Diencephalon (tissue), 1 donor: ENCODE data around the gene WSB2. TPM values are rescaled to one million over a fixed set of nuclear protein-coding genes. Genes with fewer than 3 reads are reported as not detected.

Experiments used
- small RNA-seq: library from RNA; depleted of rRNA; stranded (forward); fragments of <200 nt; gene quantifications from one replicate; pipeline ENCODE3, GENCODE V24; 2014
- total RNA-seq: library from RNA; depleted of rRNA; stranded (reverse); fragments of >200 nt; gene quantifications from one replicate; pipeline ENCODE4 v1.2.3, GENCODE V29; 2014

Gene WSB2
- total RNA-seq, result 322 TPM

GRCh38 chr12:118061011-118061872, at the start of gene WSB2:
TSS of gene WSB2 (minus strand) at chr12:118061179. CDS start at chr12:118061048, 131 bp downstream.

GRCh38 chr12:118103601-118104382, 42.8 kb upstream of the WSB2 start, which contains the start of gene VSIG10:
TSS of gene VSIG10 (minus strand) at chr12:118104011. CDS start at chr12:118103671, 340 bp downstream.

GRCh38 chr12:118016424-118017264, 44.3 kb downstream of the WSB2 start, which contains the start of gene RFC5:
TSS of gene RFC5 (plus strand) at chr12:118016703. CDS start at chr12:118016828, 125 bp downstream.

Small RNA genes lying within 50 kb of the gene (small RNA-seq; reads per million reads assigned to genes)
- not detected for gene AC131159.1

Other genes with a start within 250 kb of the WSB2 start
- 7.2 TPM for gene KSR2, start 92.2 kb downstream of the WSB2 start, total RNA-seq
- gene RFC5, start 44.5 kb downstream of the WSB2 start, total RNA-seq, result 17.1 TPM
- 18.5 TPM for gene VSIG10, start 42.8 kb upstream of the WSB2 start, total RNA-seq
- 324 TPM for gene PEBP1, start 74.9 kb upstream of the WSB2 start, total RNA-seq